ENCODE results near the gene UBE2O.

Gene UBE2O

GRCh38 chr17:76485569-76485968, 32.6 kb upstream of the UBE2O start:
- DNase-seq (ENCODE audit: low spot score), result no peak

- no peak for DNase-seq (ENCODE audit: low spot score)
These were observed 31.3 kb upstream of the UBE2O start for GRCh38 chr17:76484228-76484725.

- no peak for DNase-seq (ENCODE audit: low spot score)
These were observed 28.2 kb upstream of the UBE2O start for GRCh38 chr17:76481071-76481655.

GRCh38 chr17:76480632-76481031, 27.7 kb upstream of the UBE2O start:
- DNase-seq (ENCODE audit: low spot score), result no peak

GRCh38 chr17:76479515-76480060, 26.6 kb upstream of the UBE2O start:
- no peak for DNase-seq (ENCODE audit: low spot score)

- no peak for DNase-seq (ENCODE audit: low spot score)
These were observed 26.0 kb upstream of the UBE2O start for GRCh38 chr17:76478730-76479514.

GRCh38 chr17:76478097-76478496, 25.1 kb upstream of the UBE2O start:
- no peak for DNase-seq (ENCODE audit: low spot score)

- DNase-seq (ENCODE audit: low spot score), result no peak
These were observed 24.6 kb upstream of the UBE2O start for GRCh38 chr17:76477576-76477975.

GRCh38 chr17:76476736-76477135, 23.8 kb upstream of the UBE2O start:
- no peak for DNase-seq (ENCODE audit: low spot score)

- DNase-seq (ENCODE audit: low spot score), result no peak
These were observed 22.4 kb upstream of the UBE2O start for GRCh38 chr17:76475302-76475701.

GRCh38 chr17:76474894-76475293, 21.9 kb upstream of the UBE2O start:
- no peak for DNase-seq (ENCODE audit: low spot score)

- no peak for DNase-seq (ENCODE audit: low spot score)
These were observed 21.3 kb upstream of the UBE2O start for GRCh38 chr17:76474238-76474637.

GRCh38 chr17:76473541-76473985, 20.6 kb upstream of the UBE2O start:
- no peak for DNase-seq (ENCODE audit: low spot score)

- DNase-seq (ENCODE audit: low spot score), result no peak
These were observed 19.8 kb upstream of the UBE2O start for GRCh38 chr17:76472726-76473125.

- no peak for DNase-seq (ENCODE audit: low spot score)
These were observed 19.3 kb upstream of the UBE2O start for GRCh38 chr17:76472258-76472645.

- DNase-seq (ENCODE audit: low spot score), result no peak
These were observed 18.7 kb upstream of the UBE2O start for GRCh38 chr17:76471498-76472257.

GRCh38 chr17:76469991-76470739, 17.2 kb upstream of the UBE2O start:
- no peak for DNase-seq (ENCODE audit: low spot score)

GRCh38 chr17:76469076-76469990, 16.4 kb upstream of the UBE2O start:
- DNase-seq (ENCODE audit: low spot score), result no peak

GRCh38 chr17:76468634-76469010, 15.7 kb upstream of the UBE2O start:
- no peak for DNase-seq (ENCODE audit: low spot score)

- no peak for DNase-seq (ENCODE audit: low spot score)
These were observed 15.1 kb upstream of the UBE2O start for GRCh38 chr17:76467809-76468633.
